Neural progenitor cell (in vitro differentiated cells): Measurements from ENCODE around the gene IDH3B.

ENCODE experiments used
- EZH2 ChIP-seq: fragments of 200-600 bp; sonication (generic); IDR thresholded peaks from 2 replicates; pipeline ENCODE4 v1.6.1; 2017; ENCODE audit warnings: antibody characterized with exemption, mild to moderate bottlenecking, moderate library complexity
- TF ChIP-seq, protein P1 (sequence below): fragments of 200-600 bp; sonication (generic); IDR thresholded peaks from 2 replicates; pipeline ENCODE4 v1.5.1; 2017; ENCODE audit warnings: antibody characterized with exemption, mild to moderate bottlenecking

DNA sequence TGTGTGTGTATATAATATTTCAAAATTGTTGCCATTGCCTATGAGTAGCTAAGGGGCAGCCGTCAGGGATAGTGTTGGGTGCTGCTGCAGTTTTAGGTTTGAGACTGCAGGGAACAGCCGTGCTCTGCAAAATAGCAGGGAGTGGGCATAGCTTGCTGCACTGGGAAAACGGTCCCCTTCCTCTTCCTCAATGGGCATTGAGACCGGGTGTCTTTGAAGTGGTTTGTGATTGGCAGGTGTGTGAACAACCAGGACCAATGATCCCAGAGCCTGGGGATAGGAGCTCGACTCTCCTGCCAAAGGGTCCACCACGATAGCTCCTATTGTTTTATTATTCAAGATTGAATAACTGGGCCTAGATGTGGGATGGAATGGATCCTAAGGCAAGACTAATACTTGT lies 23.5 kb upstream of the IDH3B start:
- no peak for TF ChIP-seq EZH2
- TF ChIP-seq, protein P1, sequence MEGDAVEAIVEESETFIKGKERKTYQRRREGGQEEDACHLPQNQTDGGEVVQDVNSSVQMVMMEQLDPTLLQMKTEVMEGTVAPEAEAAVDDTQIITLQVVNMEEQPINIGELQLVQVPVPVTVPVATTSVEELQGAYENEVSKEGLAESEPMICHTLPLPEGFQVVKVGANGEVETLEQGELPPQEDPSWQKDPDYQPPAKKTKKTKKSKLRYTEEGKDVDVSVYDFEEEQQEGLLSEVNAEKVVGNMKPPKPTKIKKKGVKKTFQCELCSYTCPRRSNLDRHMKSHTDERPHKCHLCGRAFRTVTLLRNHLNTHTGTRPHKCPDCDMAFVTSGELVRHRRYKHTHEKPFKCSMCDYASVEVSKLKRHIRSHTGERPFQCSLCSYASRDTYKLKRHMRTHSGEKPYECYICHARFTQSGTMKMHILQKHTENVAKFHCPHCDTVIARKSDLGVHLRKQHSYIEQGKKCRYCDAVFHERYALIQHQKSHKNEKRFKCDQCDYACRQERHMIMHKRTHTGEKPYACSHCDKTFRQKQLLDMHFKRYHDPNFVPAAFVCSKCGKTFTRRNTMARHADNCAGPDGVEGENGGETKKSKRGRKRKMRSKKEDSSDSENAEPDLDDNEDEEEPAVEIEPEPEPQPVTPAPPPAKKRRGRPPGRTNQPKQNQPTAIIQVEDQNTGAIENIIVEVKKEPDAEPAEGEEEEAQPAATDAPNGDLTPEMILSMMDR = no peak
